22Rv1 (cell line): ENCODE measurements around the gene TADA3.
A peak's percentile ranks its signal among the peaks of the same experiment; 100 is the strongest.

Experiments used
- H3K27ac ChIP-seq: fragments of 450-650 bp; 2 replicates; pipeline ENCODE4 v1.5.1; 2017
- ZFX ChIP-seq: fragments of 450-650 bp; IDR thresholded peaks from 2 replicates; pipeline ENCODE4 v1.6.1; 2017; ENCODE audit warnings: antibody characterized with exemption, borderline replicate concordance
- TF ChIP-seq, protein P1 (sequence below): fragments of 450-650 bp; IDR thresholded peaks from 2 replicates; pipeline ENCODE4 v1.5.1; 2017; ENCODE audit warnings: mild to moderate bottlenecking

TADA3 gene

DNA sequence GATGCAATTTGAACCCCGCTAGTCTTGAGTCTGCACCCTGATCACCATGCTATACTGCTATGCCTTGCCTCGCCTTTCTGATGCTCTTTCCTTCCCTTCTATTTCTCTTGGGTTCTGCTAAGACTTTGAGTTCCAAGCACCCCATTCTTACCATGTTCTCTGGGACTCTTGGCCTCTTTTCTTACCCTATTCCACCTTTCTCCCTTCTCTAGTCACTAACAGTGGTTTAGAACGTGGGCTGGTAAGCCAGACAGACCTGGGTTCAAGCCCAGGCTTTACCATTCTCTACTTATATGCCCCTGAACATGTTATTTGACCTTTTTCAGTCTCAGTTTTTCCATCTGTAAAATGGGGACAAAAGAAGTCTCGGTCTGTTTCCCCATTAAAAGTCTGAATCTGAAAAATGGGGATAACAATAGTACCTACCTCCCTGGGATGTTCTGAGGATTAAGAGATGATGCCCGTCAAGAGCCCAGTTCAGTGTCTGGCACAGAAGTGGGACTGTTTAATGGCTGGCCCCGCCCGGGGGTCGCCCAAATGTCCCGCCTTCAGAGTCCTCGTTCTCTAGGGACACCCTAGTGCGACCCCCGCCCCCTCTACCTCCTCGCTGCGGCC, 376 bp downstream of the TADA3 start:
- peak overlapping the region; percentile 92 for H3K27ac ChIP-seq
- TF ChIP-seq, protein P1, sequence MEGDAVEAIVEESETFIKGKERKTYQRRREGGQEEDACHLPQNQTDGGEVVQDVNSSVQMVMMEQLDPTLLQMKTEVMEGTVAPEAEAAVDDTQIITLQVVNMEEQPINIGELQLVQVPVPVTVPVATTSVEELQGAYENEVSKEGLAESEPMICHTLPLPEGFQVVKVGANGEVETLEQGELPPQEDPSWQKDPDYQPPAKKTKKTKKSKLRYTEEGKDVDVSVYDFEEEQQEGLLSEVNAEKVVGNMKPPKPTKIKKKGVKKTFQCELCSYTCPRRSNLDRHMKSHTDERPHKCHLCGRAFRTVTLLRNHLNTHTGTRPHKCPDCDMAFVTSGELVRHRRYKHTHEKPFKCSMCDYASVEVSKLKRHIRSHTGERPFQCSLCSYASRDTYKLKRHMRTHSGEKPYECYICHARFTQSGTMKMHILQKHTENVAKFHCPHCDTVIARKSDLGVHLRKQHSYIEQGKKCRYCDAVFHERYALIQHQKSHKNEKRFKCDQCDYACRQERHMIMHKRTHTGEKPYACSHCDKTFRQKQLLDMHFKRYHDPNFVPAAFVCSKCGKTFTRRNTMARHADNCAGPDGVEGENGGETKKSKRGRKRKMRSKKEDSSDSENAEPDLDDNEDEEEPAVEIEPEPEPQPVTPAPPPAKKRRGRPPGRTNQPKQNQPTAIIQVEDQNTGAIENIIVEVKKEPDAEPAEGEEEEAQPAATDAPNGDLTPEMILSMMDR = no peak
- no peak for TF ChIP-seq ZFX

DNA sequence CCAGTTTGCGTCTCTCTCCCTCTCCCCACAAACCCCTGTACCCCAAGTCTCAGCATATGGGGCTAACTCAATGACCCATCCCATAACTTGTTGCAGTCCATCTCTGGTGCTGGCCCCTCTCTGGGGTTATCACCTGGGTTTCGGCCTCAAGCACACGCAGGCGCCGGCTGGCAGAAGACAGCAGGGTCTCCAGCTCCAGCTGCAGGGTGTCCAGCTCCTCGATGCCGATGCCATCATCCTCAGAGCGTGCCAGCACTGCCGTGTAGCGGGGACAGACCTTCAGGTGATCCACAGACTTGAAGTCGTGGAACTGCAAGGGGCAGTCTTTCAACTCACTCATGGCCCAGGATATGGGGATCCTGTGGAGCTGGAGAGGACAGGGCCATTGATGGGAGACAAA, 1.1 kb downstream of the TADA3 start:
- no peak for TF ChIP-seq ZFX
- TF ChIP-seq, protein P1 = no peak
- peak overlapping the region; percentile 92; the same call in 1 of the 2 replicates for H3K27ac ChIP-seq

DNA sequence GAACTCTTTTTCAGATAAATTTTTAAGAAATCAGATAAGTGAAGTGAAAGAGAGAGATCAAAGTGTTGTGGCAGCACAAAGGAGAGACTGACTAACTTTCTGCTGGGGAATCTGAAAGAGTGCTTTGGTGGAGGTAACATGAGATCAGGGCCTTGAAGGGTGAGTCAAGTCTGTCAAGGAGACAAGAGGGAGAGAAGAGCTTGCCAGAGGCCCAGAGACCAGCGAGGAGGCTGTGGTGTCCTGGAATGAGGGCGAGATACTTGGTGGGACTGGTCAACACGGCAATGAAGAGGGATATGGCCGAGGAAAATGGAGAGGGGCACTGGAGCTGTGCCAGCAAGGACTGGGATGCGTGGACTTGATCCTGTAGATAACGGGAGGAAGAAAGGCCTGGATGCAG, 4.6 kb downstream of the TADA3 start:
- no peak overlapping the region for H3K27ac ChIP-seq
- TF ChIP-seq, protein P1 = no peak
- no peak for TF ChIP-seq ZFX

- TF ChIP-seq, protein P1 = peak; percentile 69
- no peak for TF ChIP-seq ZFX
- no peak overlapping the region for H3K27ac ChIP-seq
These were observed 5.2 kb downstream of the TADA3 start for GRCh38 chr3:9786825-9787669.

DNA sequence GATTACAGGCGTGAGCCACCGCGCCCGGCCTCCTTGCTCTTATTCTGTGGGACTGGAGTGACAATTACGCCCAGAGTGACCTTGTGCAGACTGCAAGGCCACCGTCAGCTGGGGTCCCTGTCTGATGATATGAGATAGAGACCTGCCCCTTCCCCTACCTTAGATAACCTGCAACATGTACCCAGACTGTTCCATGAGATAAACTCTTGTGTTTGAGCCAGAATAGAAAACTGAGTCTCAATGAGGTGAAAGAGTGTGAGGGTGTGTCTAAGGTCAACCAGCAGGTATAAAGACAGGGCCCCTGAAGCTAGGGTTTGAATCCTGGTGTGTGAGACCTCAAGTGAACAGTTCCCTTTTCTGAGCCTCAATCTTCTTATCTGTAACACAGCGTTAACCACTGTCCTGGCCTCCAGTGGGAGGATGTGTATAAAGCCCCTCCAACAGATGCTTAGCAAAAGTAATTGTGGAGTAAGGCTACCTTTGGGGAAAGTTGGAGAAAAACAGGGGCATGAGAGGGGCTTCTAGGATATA, 6.0 kb downstream of the TADA3 start:
- no peak overlapping the region for H3K27ac ChIP-seq
- TF ChIP-seq, protein P1 = no peak
- TF ChIP-seq ZFX = no peak

GRCh38 chr3:9785602-9786001, 6.7 kb downstream of the TADA3 start:
- TF ChIP-seq, protein P1 = no peak
- no peak for TF ChIP-seq ZFX

DNA sequence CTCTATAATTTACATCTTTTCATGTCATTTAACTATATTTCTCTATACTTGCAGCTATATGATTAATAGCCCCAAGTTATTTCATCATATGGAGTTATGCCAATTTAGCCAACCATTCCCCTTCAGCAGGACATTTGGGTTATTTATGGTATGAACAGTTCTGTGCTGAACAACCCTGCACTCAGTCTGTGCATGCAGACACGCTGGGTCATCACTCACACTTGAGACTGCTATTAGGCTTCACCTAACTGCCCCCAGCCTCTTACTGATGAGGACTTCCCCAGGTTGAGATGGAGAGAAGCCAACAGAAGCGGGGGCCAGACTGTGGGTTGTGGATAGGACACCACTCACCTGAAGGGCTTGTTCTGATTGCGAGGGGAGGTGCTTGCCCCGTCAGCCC, 7.3 kb downstream of the TADA3 start:
- H3K27ac ChIP-seq = no peak overlapping the region
- no peak for TF ChIP-seq ZFX
- TF ChIP-seq, protein P1 = no peak

More at GRCh38 chr3:9785602-9786001, 6.7 kb downstream of the TADA3 start:
- H3K27ac ChIP-seq = no peak overlapping the region
